GM13977 (cell line): ENCODE results near the gene PLK2.

ENCODE experiments used
- DNase-seq: peaks from one replicate; pipeline ENCODE4 v3.0.0; 2012; ENCODE audit warnings: low spot score
- in situ Hi-C: fragments of 300-500 bp; cut with MboI; formaldehyde crosslinking; loops from one replicate; pipeline ENCODE4 v1.12.0; 2022; ENCODE audit warnings: low sequenced_read_pairs, low pct_unique_long_range_greater_than_20kb, mixed read lengths, inconsistent platforms; ENCODE audit not compliant: unreplicated experiment
- TF ChIP-seq, protein P1 (sequence below): IDR thresholded peaks from 2 replicates; pipeline ENCODE4 v1.5.1; 2012; ENCODE audit warnings: mild to moderate bottlenecking, control low read depth; ENCODE audit not compliant: insufficient read depth; ENCODE audit errors: extremely low read depth, missing control alignments

Gene PLK2

DNA sequence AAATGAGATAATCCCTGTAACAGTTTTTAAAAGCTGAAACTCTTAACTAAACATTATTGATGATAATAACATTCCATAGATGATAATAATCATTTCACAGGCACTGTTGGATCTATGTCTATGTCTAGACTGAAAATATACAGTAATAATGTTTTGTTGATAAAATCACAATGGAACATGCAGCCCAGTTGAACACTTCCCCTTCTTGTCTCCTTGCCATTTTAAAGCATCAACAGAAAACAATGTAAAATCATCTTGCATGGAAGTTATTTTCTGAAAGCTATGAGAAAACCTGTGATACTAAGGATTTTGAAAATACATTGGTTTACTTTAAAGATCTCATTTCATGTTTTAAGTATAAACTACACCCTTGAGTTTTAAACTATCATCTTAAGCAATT is 33.3 kb upstream of the PLK2 start:
- in situ Hi-C loops, result no loop called here
- TF ChIP-seq, protein P1, sequence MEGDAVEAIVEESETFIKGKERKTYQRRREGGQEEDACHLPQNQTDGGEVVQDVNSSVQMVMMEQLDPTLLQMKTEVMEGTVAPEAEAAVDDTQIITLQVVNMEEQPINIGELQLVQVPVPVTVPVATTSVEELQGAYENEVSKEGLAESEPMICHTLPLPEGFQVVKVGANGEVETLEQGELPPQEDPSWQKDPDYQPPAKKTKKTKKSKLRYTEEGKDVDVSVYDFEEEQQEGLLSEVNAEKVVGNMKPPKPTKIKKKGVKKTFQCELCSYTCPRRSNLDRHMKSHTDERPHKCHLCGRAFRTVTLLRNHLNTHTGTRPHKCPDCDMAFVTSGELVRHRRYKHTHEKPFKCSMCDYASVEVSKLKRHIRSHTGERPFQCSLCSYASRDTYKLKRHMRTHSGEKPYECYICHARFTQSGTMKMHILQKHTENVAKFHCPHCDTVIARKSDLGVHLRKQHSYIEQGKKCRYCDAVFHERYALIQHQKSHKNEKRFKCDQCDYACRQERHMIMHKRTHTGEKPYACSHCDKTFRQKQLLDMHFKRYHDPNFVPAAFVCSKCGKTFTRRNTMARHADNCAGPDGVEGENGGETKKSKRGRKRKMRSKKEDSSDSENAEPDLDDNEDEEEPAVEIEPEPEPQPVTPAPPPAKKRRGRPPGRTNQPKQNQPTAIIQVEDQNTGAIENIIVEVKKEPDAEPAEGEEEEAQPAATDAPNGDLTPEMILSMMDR, result no peak
- no peak for DNase-seq

- peak; percentile 6 for DNase-seq
- TF ChIP-seq, protein P1, result no peak
- in situ Hi-C loops, result no loop called here
These were observed 31.5 kb upstream of the PLK2 start, which contains the start of gene GAPT for GRCh38 chr5:58491216-58491892. TSS of gene GAPT (plus strand) at chr5:58491435. CDS start at chr5:58494537, 3,102 bp downstream.

- DNase-seq, result no peak
- in situ Hi-C loops, result no loop called here
These were observed 30.6 kb upstream of the PLK2 start for GRCh38 chr5:58490402-58491050.

DNA sequence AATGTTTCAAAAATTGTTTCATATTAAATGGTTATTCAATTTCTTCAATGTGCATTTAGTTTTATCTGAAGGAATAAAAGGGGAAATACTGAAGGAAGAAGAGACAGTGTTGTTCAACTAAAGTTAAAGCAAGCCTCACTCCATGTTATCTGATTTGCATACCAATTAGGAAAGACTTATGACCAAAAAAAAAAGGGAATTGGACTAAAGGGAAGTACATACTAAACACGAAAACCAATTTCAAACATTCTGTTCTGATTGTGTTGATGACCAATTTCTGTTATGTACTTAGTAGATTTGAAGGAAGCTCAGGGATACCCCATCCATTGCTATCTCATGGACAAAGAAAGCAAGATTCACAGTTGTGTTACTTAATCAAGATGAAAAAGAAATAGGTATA is 26.4 kb upstream of the PLK2 start:
- TF ChIP-seq, protein P1, result no peak
- in situ Hi-C loops, result no loop called here
- no peak for DNase-seq

More at GRCh38 chr5:58490402-58491050, 30.6 kb upstream of the PLK2 start:
- TF ChIP-seq, protein P1, result no peak

GRCh38 chr5:58484505-58484904 is 24.6 kb upstream of the PLK2 start:
- in situ Hi-C loops, result no loop called here
- no peak for DNase-seq
- TF ChIP-seq, protein P1, result no peak

- TF ChIP-seq, protein P1, result no peak
These were observed 22.6 kb upstream of the PLK2 start for GRCh38 chr5:58482536-58482935.

More at GRCh38 chr5:58482536-58482935, 22.6 kb upstream of the PLK2 start:
- in situ Hi-C loops, result no loop called here
- no peak for DNase-seq
